Measurements from ENCODE around the gene TMEM131L.
"Not testable (repeated sequence)": the region's sequence is repeated elsewhere in the genome, so short reads cannot be mapped to it uniquely, and the experiment has no call there.

TMEM131L gene

GRCh38 chr4:153507310-153508073 is 41.3 kb downstream of the TMEM131L start:
- peaks cover 6% of the 10 kb centered on the region for H3K36me3 ChIP-seq
- TF ChIP-seq CTCF (IDR thresholded peaks at IDR 0.05), result no peak
- peaks cover 16 to 17% of the 10 kb centered on the region in 2 experiments for H3K4me1 ChIP-seq (ENCODE audit: control insufficient read depth in 1 of 2, insufficient read depth in 1 of 2, low read depth in 1 of 2, low read length in 1 of 2)
- H3K9me3 ChIP-seq, result no peaks in the 10 kb centered on the region
- H3K27me3 ChIP-seq, result no peaks in the 10 kb centered on the region
- peak overlapping the region; percentile 48 for H3K27ac ChIP-seq
- H3K4me3 ChIP-seq (ENCODE audit: low read depth in 1 of 2, low read length in 1 of 2), result no peak overlapping the region

- not testable (repeated sequence) for H3K27me3 ChIP-seq, H3K27ac ChIP-seq
- H3K4me1 ChIP-seq (ENCODE audit: control insufficient read depth in 1 of 2, insufficient read depth in 1 of 2, low read depth in 1 of 2, low read length in 1 of 2), result peaks cover 19 to 20% of the 10 kb centered on the region in 2 experiments
These were observed 43.1 kb downstream of the TMEM131L start for GRCh38 chr4:153509212-153509611.

DNA sequence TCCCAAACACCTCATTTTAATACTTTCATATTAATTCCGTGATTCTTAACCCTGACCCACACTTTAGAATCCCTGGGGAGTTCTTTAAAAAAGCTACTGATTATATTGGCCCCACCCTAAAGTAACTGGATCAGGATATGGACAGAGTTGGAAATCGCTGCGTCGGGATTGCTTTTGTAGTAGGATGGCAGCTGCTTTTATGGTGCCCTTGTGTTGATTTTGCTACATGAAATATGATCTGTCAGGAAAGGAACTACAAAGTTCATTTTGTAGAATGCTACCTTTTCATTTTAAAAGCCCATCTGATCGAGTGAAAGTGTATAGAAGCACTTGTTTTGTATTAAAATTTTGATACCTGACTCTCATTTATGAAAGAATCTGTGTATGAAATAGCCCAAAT is 43.6 kb downstream of the TMEM131L start:
- H3K27me3 ChIP-seq, result no peaks in the 10 kb centered on the region
- H3K36me3 ChIP-seq, result peaks cover 6% of the 10 kb centered on the region
- peaks cover 22 to 25% of the 10 kb centered on the region in 2 experiments for H3K4me1 ChIP-seq (ENCODE audit: control insufficient read depth in 1 of 2, insufficient read depth in 1 of 2, low read depth in 1 of 2, low read length in 1 of 2)
- no peak for TF ChIP-seq CTCF (IDR thresholded peaks at IDR 0.05)
- H3K27ac ChIP-seq, result no peak overlapping the region
- H3K4me3 ChIP-seq (ENCODE audit: low read depth in 1 of 2, low read length in 1 of 2), result no peak overlapping the region
- no peaks in the 10 kb centered on the region for H3K9me3 ChIP-seq

More at GRCh38 chr4:153509212-153509611, 43.1 kb downstream of the TMEM131L start:
- not testable (repeated sequence) for H3K9me3 ChIP-seq; H3K36me3 ChIP-seq; H3K4me3 ChIP-seq (ENCODE audit: low read depth in 1 of 2, low read length in 1 of 2)

DNA sequence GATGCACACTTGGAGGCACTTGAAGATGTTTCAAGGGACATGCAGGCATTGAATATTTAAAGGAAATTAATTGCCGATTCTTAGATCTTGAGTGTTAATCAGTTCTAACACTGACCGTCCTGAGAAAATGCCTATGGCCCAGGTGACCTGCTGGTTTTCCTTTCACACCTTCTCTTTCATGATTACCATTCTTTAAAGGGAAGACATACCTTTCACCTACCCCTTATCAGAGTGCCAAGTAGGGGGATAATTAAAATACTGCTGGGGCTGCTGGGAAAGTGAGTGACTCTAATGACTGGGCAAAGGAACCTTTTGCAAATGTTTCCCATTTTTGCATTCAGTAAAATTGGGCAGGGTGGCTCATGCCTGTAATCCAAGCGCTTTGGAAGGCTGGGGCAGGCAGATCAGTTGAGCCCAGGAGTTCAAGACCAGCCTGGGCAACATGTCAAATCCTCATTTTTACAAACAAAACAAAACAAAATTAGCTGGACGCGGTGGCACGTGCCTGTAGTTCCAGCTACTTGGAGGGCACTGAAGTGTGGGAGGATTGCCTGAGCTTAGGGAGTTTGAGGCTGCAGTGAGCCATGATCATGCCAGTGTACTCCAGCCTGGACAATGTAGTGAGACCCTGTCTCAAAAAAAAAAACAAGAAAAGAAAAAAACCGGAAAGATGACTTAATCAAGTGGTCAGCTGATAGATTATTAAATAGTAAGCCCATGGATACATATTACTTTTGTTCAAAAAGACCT is 44.3 kb downstream of the TMEM131L start:
- Histone ChIP-seq H3K27ac (no peak overlapping the region), H3K4me1 (ENCODE audit: control insufficient read depth in 1 of 2, insufficient read depth in 1 of 2, low read depth in 1 of 2, low read length in 1 of 2) (peaks cover 25 to 29% of the 10 kb centered on the region in 2 experiments), H3K4me3 (ENCODE audit: low read depth in 1 of 2, low read length in 1 of 2) (no peak overlapping the region), H3K36me3 (peaks cover 6% of the 10 kb centered on the region), H3K9me3 (no peaks in the 10 kb centered on the region), H3K27me3 (no peaks in the 10 kb centered on the region)
- TF ChIP-seq CTCF (IDR thresholded peaks at IDR 0.05), result no peak

DNA sequence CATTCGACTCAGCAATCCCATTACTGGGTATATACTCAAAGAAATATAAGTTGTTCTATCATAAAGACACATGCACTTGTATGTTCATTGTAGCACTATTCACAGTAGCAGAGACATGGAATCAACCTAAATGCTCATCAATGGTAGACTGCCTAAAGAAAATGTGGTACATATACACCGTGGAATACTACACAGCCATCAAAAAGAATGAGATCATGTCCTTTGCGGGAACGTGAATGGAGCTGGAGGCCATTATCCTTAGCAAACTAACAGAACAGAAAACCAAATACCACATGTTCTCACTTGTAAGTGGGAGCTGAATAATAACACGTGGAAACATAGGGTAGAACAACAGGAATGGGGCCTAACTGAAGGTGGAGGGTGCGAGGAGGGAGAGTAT is 44.9 kb downstream of the TMEM131L start:
- H3K27ac ChIP-seq, result no peak overlapping the region
- peaks cover 7% of the 10 kb centered on the region for H3K36me3 ChIP-seq

More for the DNA sequence above, 44.9 kb downstream of the TMEM131L start:
- no peak for TF ChIP-seq CTCF (IDR thresholded peaks at IDR 0.05)
- H3K9me3 ChIP-seq, result no peaks in the 10 kb centered on the region
- H3K4me1 ChIP-seq (ENCODE audit: control insufficient read depth in 1 of 2, insufficient read depth in 1 of 2, low read depth in 1 of 2, low read length in 1 of 2), result peaks cover 19 to 25% of the 10 kb centered on the region in 2 experiments
- no peaks in the 10 kb centered on the region for H3K27me3 ChIP-seq
- no peak overlapping the region for H3K4me3 ChIP-seq (ENCODE audit: low read depth in 1 of 2, low read length in 1 of 2)
